Ascending aorta (tissue), 2 donors: ENCODE measurements around the gene MIA2. TPM values are rescaled to one million over a fixed set of nuclear protein-coding genes. Genes with fewer than 3 reads are reported as not detected.

Experiments
- DNase-seq, 2 donors: peaks; one replicate each; pipeline ENCODE4 v3.0.0-alpha.2; 2019; ENCODE audit warnings: low spot score in 2 of 2
- H3K27ac ChIP-seq, 2 donors: fragments of 200-600 bp; sonication (generic); one replicate each; pipeline ENCODE4 v1.5.1; 2016 to 2017; ENCODE audit warnings: mild to moderate bottlenecking in 1 of 2
- H3K27me3 ChIP-seq: fragments of 200-600 bp; sonication (generic); one replicate; pipeline ENCODE4 v1.5.1; 2017
- H3K36me3 ChIP-seq, 2 donors: fragments of 200-600 bp; sonication (generic); one replicate each; pipeline ENCODE4 v1.5.1; 2016
- H3K4me1 ChIP-seq, 2 donors: fragments of 200-600 bp; sonication (generic); one replicate each; pipeline ENCODE4 v1.5.1; 2016 to 2017; ENCODE audit warnings: mild to moderate bottlenecking in 1 of 2
- H3K4me3 ChIP-seq, 2 donors: fragments of 200-600 bp; sonication (generic); one replicate each; pipeline ENCODE4 v1.5.1; 2016 to 2017; ENCODE audit warnings: mild to moderate bottlenecking in 1 of 2
- H3K9me3 ChIP-seq, 2 donors: fragments of 200-600 bp; sonication (generic); one replicate each; pipeline ENCODE4 v1.5.1; 2016
- intact Hi-C: fragments of 100-400 bp; cut with DNase I; formaldehyde crosslinking; loops from one replicate; pipeline ENCODE4 v1.15.1; 2023
- total RNA-seq: library from RNA; depleted of rRNA; stranded (reverse); fragments of >200 nt; gene quantifications from one replicate; pipeline ENCODE4 v1.1.0, GENCODE V29; 2016
- TF ChIP-seq, protein P1 (sequence below), 3 experiments: fragments of 200-600 bp in 2 of 3; fragments of 450-650 bp in 1 of 3; sonication (generic) in 2 of 3; IDR thresholded peaks; one replicate each; pipeline ENCODE4 v1.5.1; 2016 to 2019; ENCODE audit warnings: antibody characterized with exemption in 3 of 3, mild to moderate bottlenecking in 1 of 3, moderate library complexity in 1 of 3

Gene MIA2
- total RNA-seq, 1 donor from 2014 or later = 14.4 TPM

DNA sequence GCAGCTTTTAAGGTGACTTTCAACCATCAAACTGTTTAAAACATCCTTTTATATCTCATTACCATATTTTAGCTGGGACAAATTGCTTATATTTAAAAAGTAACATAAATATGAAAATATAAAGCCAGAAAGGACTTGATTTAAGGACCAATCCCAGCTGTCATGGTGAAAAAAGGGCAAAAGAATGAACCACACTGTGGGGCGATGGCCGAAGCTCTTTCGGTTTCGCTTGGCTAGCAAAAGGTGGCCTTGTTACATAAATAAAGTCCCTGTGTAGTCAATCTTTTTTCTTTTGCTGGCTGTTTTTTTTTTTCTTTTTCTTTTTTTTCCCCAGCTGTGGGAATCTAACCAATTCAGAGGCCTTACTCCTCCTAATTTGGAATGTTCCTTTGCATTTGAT, 147.7 kb downstream of the MIA2 start:
- peak overlapping the region; percentile 35 to 45 for H3K4me3 ChIP-seq
- peak overlapping the region; percentile 70 to 72 for H3K27ac ChIP-seq
- no peaks in the 10 kb centered on the region for H3K27me3 ChIP-seq
- TF ChIP-seq, protein P1, sequence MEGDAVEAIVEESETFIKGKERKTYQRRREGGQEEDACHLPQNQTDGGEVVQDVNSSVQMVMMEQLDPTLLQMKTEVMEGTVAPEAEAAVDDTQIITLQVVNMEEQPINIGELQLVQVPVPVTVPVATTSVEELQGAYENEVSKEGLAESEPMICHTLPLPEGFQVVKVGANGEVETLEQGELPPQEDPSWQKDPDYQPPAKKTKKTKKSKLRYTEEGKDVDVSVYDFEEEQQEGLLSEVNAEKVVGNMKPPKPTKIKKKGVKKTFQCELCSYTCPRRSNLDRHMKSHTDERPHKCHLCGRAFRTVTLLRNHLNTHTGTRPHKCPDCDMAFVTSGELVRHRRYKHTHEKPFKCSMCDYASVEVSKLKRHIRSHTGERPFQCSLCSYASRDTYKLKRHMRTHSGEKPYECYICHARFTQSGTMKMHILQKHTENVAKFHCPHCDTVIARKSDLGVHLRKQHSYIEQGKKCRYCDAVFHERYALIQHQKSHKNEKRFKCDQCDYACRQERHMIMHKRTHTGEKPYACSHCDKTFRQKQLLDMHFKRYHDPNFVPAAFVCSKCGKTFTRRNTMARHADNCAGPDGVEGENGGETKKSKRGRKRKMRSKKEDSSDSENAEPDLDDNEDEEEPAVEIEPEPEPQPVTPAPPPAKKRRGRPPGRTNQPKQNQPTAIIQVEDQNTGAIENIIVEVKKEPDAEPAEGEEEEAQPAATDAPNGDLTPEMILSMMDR (IDR thresholded peaks at IDR 0.05) = no peak
- H3K4me1 ChIP-seq = peaks cover 0 to 8% of the 10 kb centered on the region in 2 donors
- DNase-seq = no peak
- H3K9me3 ChIP-seq = no peaks in the 10 kb centered on the region
- intact Hi-C loops = loop anchor here (2.0 kb wide), 1 partner anchor 49 kb away; no protein-coding TSS in a partner anchor
- H3K36me3 ChIP-seq = no peaks in the 10 kb centered on the region

- DNase-seq = no peak
- Histone ChIP-seq H3K36me3 (no peaks in the 10 kb centered on the region), H3K4me3 (no peak overlapping the region), H3K9me3 (no peaks in the 10 kb centered on the region), H3K4me1 (peaks cover 0 to 3% of the 10 kb centered on the region in 2 donors), H3K27ac (peak overlapping the region in 1 of 2 donors; percentile 72), H3K27me3 (no peaks in the 10 kb centered on the region)
- TF ChIP-seq, protein P1 (IDR thresholded peaks at IDR 0.05) = no peak
- intact Hi-C loops = no loop called here
Measured at GRCh38 chr14:39382463-39382862, 148.7 kb downstream of the MIA2 start.

DNA sequence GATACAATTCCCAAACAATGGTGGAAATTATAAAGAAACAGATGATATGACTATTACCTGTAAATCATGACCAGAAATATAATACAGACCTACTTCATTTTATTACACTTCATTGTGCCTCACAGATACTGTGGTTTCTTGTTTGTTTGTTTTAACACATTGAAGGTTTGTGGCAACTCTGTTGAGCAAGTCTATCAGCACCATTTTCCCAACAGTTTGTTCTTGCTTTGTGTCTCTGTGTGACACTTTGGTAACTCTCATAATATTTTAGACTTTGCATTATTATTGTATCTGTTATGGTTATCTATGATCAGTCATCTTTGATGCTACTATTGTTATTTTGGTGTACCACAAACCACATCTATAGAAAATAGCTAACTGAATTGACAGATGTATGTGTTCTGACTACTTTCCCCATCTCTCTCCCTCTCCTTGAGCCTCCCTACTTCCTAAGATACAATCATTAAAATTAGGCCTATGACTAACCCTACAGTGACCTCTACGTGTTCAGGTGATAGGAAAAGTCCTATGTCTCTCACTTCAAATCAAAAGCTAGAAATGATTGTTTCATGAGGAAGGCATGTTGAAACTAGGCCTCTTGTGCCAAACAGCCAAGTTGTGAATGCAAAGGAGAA, 149.4 kb downstream of the MIA2 start:
- no peaks in the 10 kb centered on the region for H3K4me1 ChIP-seq
- no peak overlapping the region for H3K4me3 ChIP-seq
- TF ChIP-seq, protein P1 (IDR thresholded peaks at IDR 0.05) = no peak
- H3K27ac ChIP-seq = no peak overlapping the region
- no peak for DNase-seq
- no peaks in the 10 kb centered on the region for H3K27me3 ChIP-seq
- no peaks in the 10 kb centered on the region for H3K9me3 ChIP-seq
- H3K36me3 ChIP-seq = no peaks in the 10 kb centered on the region
- intact Hi-C loops = no loop called here

DNA sequence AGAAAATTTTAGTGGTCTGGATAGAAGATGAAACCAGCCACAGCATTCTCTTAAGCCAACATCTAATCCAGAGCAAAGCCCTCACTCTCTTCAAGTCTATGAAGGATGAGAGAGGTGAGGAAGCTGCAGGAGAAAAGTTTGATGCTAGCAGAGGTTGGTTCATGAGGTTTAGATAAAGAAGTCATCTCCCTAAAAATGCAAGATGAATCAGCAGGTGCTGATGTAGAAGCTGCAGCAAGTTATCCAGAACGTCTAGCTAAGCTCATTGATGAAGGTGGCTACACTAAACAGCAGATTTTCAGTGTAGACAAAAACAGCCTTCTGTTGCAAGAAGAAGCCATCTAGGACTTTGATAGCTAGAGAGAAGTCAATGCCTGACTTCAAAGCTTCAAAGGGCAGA, 150.0 kb downstream of the MIA2 start:
- H3K9me3 ChIP-seq = no peaks in the 10 kb centered on the region

GRCh38 chr14:39384177-39384576, 150.5 kb downstream of the MIA2 start:
- H3K27me3 ChIP-seq = no peaks in the 10 kb centered on the region
- TF ChIP-seq, protein P1 (IDR thresholded peaks at IDR 0.05) = no peak
- no peak overlapping the region for H3K27ac ChIP-seq
- peaks cover 0 to 3% of the 10 kb centered on the region in 2 donors for H3K36me3 ChIP-seq
- intact Hi-C loops = no loop called here
- no peak for DNase-seq
- no peak overlapping the region for H3K4me3 ChIP-seq
- H3K9me3 ChIP-seq = no peaks in the 10 kb centered on the region
- H3K4me1 ChIP-seq = no peaks in the 10 kb centered on the region

More for the DNA sequence above, 150.0 kb downstream of the MIA2 start:
- H3K27me3 ChIP-seq = no peaks in the 10 kb centered on the region
- no peak overlapping the region for H3K4me3 ChIP-seq
- TF ChIP-seq, protein P1 (IDR thresholded peaks at IDR 0.05) = no peak
- H3K36me3 ChIP-seq = peaks cover 0 to 2% of the 10 kb centered on the region in 2 donors
- intact Hi-C loops = no loop called here
- DNase-seq = no peak
- H3K27ac ChIP-seq = no peak overlapping the region
- H3K4me1 ChIP-seq = no peaks in the 10 kb centered on the region
